ENCODE data around the gene CFH.

- TF ChIP-seq CTCF (IDR thresholded peaks at IDR 0.05) (peak; percentile 92), ZFX (IDR thresholded peaks at IDR 0.05; ENCODE audit: borderline replicate concordance) (no peak)
These were observed 71.7 kb downstream of the CFH start for GRCh38 chr1:196723325-196724185.
